IMR-90 (cell line): ENCODE results near the gene SPCS1. TPM values are rescaled to one million over a fixed set of nuclear protein-coding genes. Genes with fewer than 3 reads are reported as not detected.
A peak's percentile ranks its signal among the peaks of the same experiment; 100 is the strongest.

Experiments
- ATAC-seq: fragments of 200-7000 bp; cut with Tn5 transposase; 2 replicates; pipeline ENCODE4 v1.9.1; 2020; ENCODE audit warnings: low read depth, mild to moderate bottlenecking, moderate library complexity
- BruUV-seq: library from RNA; stranded (reverse); fragments of 400-500 nt; replicated peaks from 2 replicates; lab custom pipeline; 2021; lab: Mats Ljungman, UMichigan
- CTCF ChIA-PET: fragments of 300-600 bp; formaldehyde crosslinking; extraction: SDS; loops from one replicate; lab custom pipeline; 2021; ENCODE audit warnings: antibody characterized with exemption; lab: Yijun Ruan, JAX
- POLR2A ChIA-PET: fragments of 300-600 bp; sonication (Branson Sonifier 250); formaldehyde crosslinking; loops from one replicate; lab custom pipeline; 2022; ENCODE audit warnings: antibody characterized with exemption; ENCODE audit not compliant: unreplicated experiment; lab: Charles Lee
- DNase-seq: peaks from one replicate; pipeline ENCODE4 v3.0.0; 2013
- H2AFZ ChIP-seq: replicated peaks from 2 replicates; pipeline ENCODE3; 2013; ENCODE audit warnings: low read length, mild to moderate bottlenecking; ENCODE audit not compliant: poor library complexity
- H2AK5ac ChIP-seq: 2 replicates; pipeline ENCODE4 v1.6.1; 2013; ENCODE audit warnings: low read depth, low read length, inconsistent platforms
- H2AK9ac ChIP-seq: replicated peaks from 2 replicates; pipeline ENCODE3; 2013; ENCODE audit warnings: mild to moderate bottlenecking, low read depth, low read length, moderate library complexity; ENCODE audit not compliant: poor library complexity
- H2BK120ac ChIP-seq: 2 replicates; pipeline ENCODE4 v1.6.1; 2013; ENCODE audit warnings: low read depth, low read length, inconsistent platforms
- H2BK15ac ChIP-seq: 3 replicates; pipeline ENCODE4 v1.6.1; 2013; ENCODE audit warnings: low read depth, low read length, inconsistent platforms
- H2BK20ac ChIP-seq: 2 replicates; pipeline ENCODE4 v1.6.1; 2013; ENCODE audit warnings: low read depth, mild to moderate bottlenecking, inconsistent platforms, low read length, moderate library complexity
- H2BK5ac ChIP-seq: 2 replicates; pipeline ENCODE4 v1.6.1; 2013; ENCODE audit warnings: mild to moderate bottlenecking, low read depth, low read length, inconsistent platforms; ENCODE audit not compliant: poor library complexity, severe bottlenecking
- H3K14ac ChIP-seq: replicated peaks from 2 replicates; pipeline ENCODE4 v1.6.1; 2013; ENCODE audit warnings: low read depth, low read length, inconsistent platforms
- H3K18ac ChIP-seq: 2 replicates; pipeline ENCODE4 v1.6.1; 2013; ENCODE audit warnings: low read depth, low read length, control low read depth
- H3K23ac ChIP-seq: 2 replicates; pipeline ENCODE4 v1.6.1; 2013; ENCODE audit warnings: low read depth, low read length, inconsistent platforms
- H3K27ac ChIP-seq: 2 replicates; pipeline ENCODE4 v1.5.1; 2013; ENCODE audit warnings: mild to moderate bottlenecking, control low read depth, low read length; ENCODE audit not compliant: insufficient read depth
- H3K27me3 ChIP-seq: 2 replicates; pipeline ENCODE4 v1.6.1; 2013; ENCODE audit warnings: low read length; ENCODE audit not compliant: control insufficient read depth, insufficient read depth
- H3K36me3 ChIP-seq: 2 replicates; pipeline ENCODE4 v1.6.1; 2013; ENCODE audit warnings: low read length, mixed read lengths; ENCODE audit not compliant: control insufficient read depth, insufficient read depth
- H3K4ac ChIP-seq: 2 replicates; pipeline ENCODE4 v1.6.1; 2013; ENCODE audit warnings: low read depth, low read length, inconsistent platforms
- H3K4me1 ChIP-seq: 2 replicates; pipeline ENCODE4 v1.6.1; 2013; ENCODE audit warnings: low read length, mixed read lengths; ENCODE audit not compliant: control insufficient read depth, insufficient read depth
- H3K4me2 ChIP-seq: 2 replicates; pipeline ENCODE4 v1.6.1; 2013; ENCODE audit warnings: low read depth, mild to moderate bottlenecking, control low read depth, low read length, moderate library complexity
- H3K4me3 ChIP-seq: 2 replicates; pipeline ENCODE4 v1.5.1; 2013; ENCODE audit warnings: low read depth, mild to moderate bottlenecking, control low read depth, low read length, moderate library complexity; ENCODE audit not compliant: insufficient read depth
- H3K56ac ChIP-seq: 2 replicates; pipeline ENCODE4 v1.6.1; 2013; ENCODE audit warnings: low read length, inconsistent platforms; ENCODE audit not compliant: insufficient read depth; ENCODE audit errors: extremely low read depth
- H3K79me1 ChIP-seq, 2 experiments: 2 replicates each; pipeline ENCODE4 v1.6.1; 2013; ENCODE audit warnings: low read length in 2 of 2, inconsistent platforms in 1 of 2, low read depth in 1 of 2
- H3K9ac ChIP-seq: 2 replicates; pipeline ENCODE4 v1.6.1; 2013; ENCODE audit warnings: low read depth, low read length, control low read depth
- H3K9me1 ChIP-seq: 2 replicates; pipeline ENCODE4 v1.6.1; 2013; ENCODE audit warnings: low read length, inconsistent platforms; ENCODE audit not compliant: insufficient read depth
- H3K9me3 ChIP-seq: 2 replicates; pipeline ENCODE4 v1.6.1; 2013; ENCODE audit warnings: low read length; ENCODE audit not compliant: control insufficient read depth, insufficient read depth
- H4K20me1 ChIP-seq: 2 replicates; pipeline ENCODE4 v1.6.1; 2013; ENCODE audit warnings: low read length, inconsistent platforms; ENCODE audit not compliant: insufficient read depth
- H4K5ac ChIP-seq: 2 replicates; pipeline ENCODE4 v1.6.1; 2013; ENCODE audit warnings: mild to moderate bottlenecking, low read depth, low read length, control low read depth
- H4K8ac ChIP-seq, 2 experiments: 2 replicates each; pipeline ENCODE4 v1.6.1; 2013; ENCODE audit warnings: low read depth in 2 of 2, low read length in 2 of 2, control low read depth in 1 of 2, inconsistent platforms in 1 of 2
- H4K91ac ChIP-seq: 2 replicates; pipeline ENCODE4 v1.6.1; 2013; ENCODE audit warnings: low read depth, low read length, inconsistent platforms; ENCODE audit not compliant: insufficient read depth
- BHLHE40 ChIP-seq: fragments of 150-350 bp; IDR thresholded peaks from 2 replicates; pipeline ENCODE4 v1.6.1; 2016; ENCODE audit warnings: mild to moderate bottlenecking, low read depth, low read length
- CEBPB ChIP-seq: IDR thresholded peaks from 2 replicates; pipeline ENCODE4 v1.6.1; 2012; ENCODE audit warnings: low read depth, low read length, improper control_type of control experiment
- CHD1 ChIP-seq: IDR thresholded peaks from 2 replicates; pipeline ENCODE4 v1.6.1; 2012; ENCODE audit warnings: low read depth, low read length, improper control_type of control experiment
- CTCF ChIP-seq: conservative IDR thresholded peaks from 2 replicates; pipeline ENCODE4 v1.5.1; 2012; ENCODE audit warnings: mild to moderate bottlenecking, low read depth, low read length, improper control_type of control experiment
- ELK1 ChIP-seq: fragments of 150-350 bp; IDR thresholded peaks from 2 replicates; pipeline ENCODE4 v1.6.1; 2016; ENCODE audit warnings: low read depth, mild to moderate bottlenecking, low read length, moderate library complexity, borderline replicate concordance
- FOS ChIP-seq: fragments of 150-350 bp; IDR thresholded peaks from 2 replicates; pipeline ENCODE4 v1.6.1; 2016; ENCODE audit warnings: low read depth, low read length
- MAFK ChIP-seq: IDR thresholded peaks from 2 replicates; pipeline ENCODE4 v1.6.1; 2012; ENCODE audit warnings: low read depth, low read length, improper control_type of control experiment
- MAZ ChIP-seq: IDR thresholded peaks from 2 replicates; pipeline ENCODE4 v1.6.1; 2012; ENCODE audit warnings: low read depth, mild to moderate bottlenecking, low read length, improper control_type of control experiment, moderate library complexity, borderline replicate concordance
- MXI1 ChIP-seq: IDR thresholded peaks from 2 replicates; pipeline ENCODE4 v1.6.1; 2012; ENCODE audit warnings: low read depth, mild to moderate bottlenecking, low read length, moderate library complexity, borderline replicate concordance
- NFE2L2 ChIP-seq: fragments of 150-350 bp; IDR thresholded peaks from 2 replicates; pipeline ENCODE4 v1.6.1; 2016; ENCODE audit warnings: low read depth, mild to moderate bottlenecking, low read length
- POLR2A ChIP-seq: IDR thresholded peaks from 2 replicates; pipeline ENCODE4 v1.6.1; 2012; ENCODE audit warnings: mild to moderate bottlenecking, low read depth, low read length
- RAD21 ChIP-seq: IDR thresholded peaks from 2 replicates; pipeline ENCODE4 v1.6.1; 2012; ENCODE audit warnings: low read length, improper control_type of control experiment
- RCOR1 ChIP-seq: IDR thresholded peaks from 2 replicates; pipeline ENCODE4 v1.6.1; 2012; ENCODE audit warnings: mild to moderate bottlenecking, low read length, improper control_type of control experiment; ENCODE audit not compliant: insufficient replicate concordance
- RFX5 ChIP-seq: IDR thresholded peaks from 2 replicates; pipeline ENCODE4 v1.8.0; 2012; ENCODE audit warnings: low read depth, mild to moderate bottlenecking, low read length, moderate library complexity
- SMC3 ChIP-seq: fragments of 150-350 bp; IDR thresholded peaks from 2 replicates; pipeline ENCODE4 v1.6.1; 2016; ENCODE audit warnings: low read depth, mild to moderate bottlenecking, antibody characterized with exemption, low read length, moderate library complexity
- WGBS, 2 experiments: methylation state at CpG; one replicate each; pipeline versions ENCODE4 v1.1.5 to v1.1.7; 2013; ENCODE audit warnings: missing lambda C conversion rate in 2 of 2; ENCODE audit not compliant: insufficient read length in 1 of 2; ENCODE audit errors: extremely low coverage in 2 of 2; 5-methylcytosine and 5-hydroxymethylcytosine counted together
- dilution Hi-C: fragments of 300-500 bp; cut with HindIII; formaldehyde crosslinking; loops from one replicate; pipeline ENCODE4 v1.14.3; 2018; ENCODE audit warnings: low sequenced_read_pairs; ENCODE audit not compliant: unreplicated experiment
- in situ Hi-C: fragments of 300-500 bp; cut with MboI; formaldehyde crosslinking; loops from 3 replicates; pipeline ENCODE4 v1.14.3; 2019; ENCODE audit warnings: low sequenced_read_pairs, inconsistent platforms, mixed read lengths
- intact Hi-C: fragments of 100-400 bp; cut with micrococcal nuclease; formaldehyde crosslinking; loops from 2 replicates; pipeline ENCODE4 v1.10.0; 2022
- polyA plus RNA-seq, 3 experiments: library from polyadenylated mRNA; depleted of rRNA; stranded (reverse); fragments of >200 nt; gene quantifications; 2 replicates each; pipeline ENCODE4 v1.2.3, GENCODE V29; 2012; ENCODE audit warnings: low replicate concordance in 1 of 3
- total RNA-seq: library from RNA; depleted of rRNA; stranded (reverse); fragments of >200 nt; gene quantifications from 2 replicates; pipeline ENCODE4 v1.2.3, GENCODE V29; 2012

Gene SPCS1
- total and polyA plus RNA-seq, 2 of the 4 experiments (the other 2 are of a cell fraction): 50.5 to 124 TPM

- no TSS peak for BruUV-seq
- ChIA-PET POLR2A (interaction anchor here (0.6 kb wide), 1 partner anchor 10 kb away, joined by 3 read pairs; the partner anchor contains the start of genes GNL3 and PBRM1), CTCF (no interaction called here)
- Histone ChIP-seq H3K9ac (no peak overlapping the region), H3K23ac (no peak overlapping the region), H3K4me2 (no peak overlapping the region), H2AK5ac (no peak overlapping the region), H3K18ac (no peak overlapping the region), H3K4me1 (no peaks in the 10 kb centered on the region; the same call in 1 of the 2 replicates), H4K20me1 (peaks cover 18% of the 10 kb centered on the region), H4K8ac (no peak overlapping the region), H3K14ac (no peak overlapping the region), H2BK120ac (no peak overlapping the region), H3K4ac (no peak overlapping the region), H3K56ac (no peak overlapping the region), H3K79me1 (peaks cover 31 to 48% of the 10 kb centered on the region in 2 experiments), H2BK5ac (no peak overlapping the region), H2BK20ac (no peak overlapping the region), H3K9me1 (peaks cover 3% of the 10 kb centered on the region; the same call in 1 of the 2 replicates), H3K27ac (no peak overlapping the region), H3K27me3 (no peaks in the 10 kb centered on the region), H4K5ac (no peak overlapping the region), H4K91ac (no peak overlapping the region), H3K9me3 (no peaks in the 10 kb centered on the region), H2BK15ac (no peak overlapping the region), H3K36me3 (peaks cover 59% of the 10 kb centered on the region), H2AK9ac (no peak overlapping the region), H2AFZ (no peak overlapping the region), H3K4me3 (no peak overlapping the region)
- ATAC-seq (no peak; the same call in 1 of the 2 replicates), DNase-seq (no peak)
- no CpG with 5 or more reads among the region's 4 CpGs for WGBS, 2 experiments
- in situ Hi-C loops (no loop called here), dilution Hi-C loops (no loop called here), intact Hi-C loops (no loop called here)
- TF ChIP-seq FOS: no peak
- no peak for TF ChIP-seq ELK1
- no peak for TF ChIP-seq MAFK
- peak; percentile 15; the same call in 1 of the 2 replicates for TF ChIP-seq POLR2A
- no peak for TF ChIP-seq RFX5
- TF ChIP-seq MAZ: no peak
- TF ChIP-seq CEBPB: 0 out of 2 replicates have a peak, but pooled peaks have one; percentile 4
- TF ChIP-seq CTCF: no peak
- no peak for TF ChIP-seq RAD21
- no peak for TF ChIP-seq CHD1
- no peak for TF ChIP-seq MXI1
- TF ChIP-seq RCOR1: no peak
- TF ChIP-seq SMC3: no peak
- no peak for TF ChIP-seq BHLHE40
- no peak for TF ChIP-seq NFE2L2
These were observed 9.9 kb upstream of the SPCS1 start for GRCh38 chr3:52695798-52696671.
